Lung (tissue), 16 donors: Measurements from ENCODE around the gene IL13RA1. TPM values are rescaled to one million over a fixed set of nuclear protein-coding genes. Genes with fewer than 3 reads are reported as not detected.
A peak's percentile ranks its signal among the peaks of the same experiment; 100 is the strongest.

ENCODE experiments used
- ATAC-seq: fragments of 200-7000 bp; cut with Tn5 transposase; one replicate; pipeline ENCODE4 v1.9.1; 2020; ENCODE audit warnings: moderate number of reproducible peaks; ENCODE audit not compliant: insufficient read depth, low FRiP score
- DNase-seq, 3 donors: peaks; one replicate each; pipeline ENCODE4 v3.0.0-alpha.2; 2013 to 2017
- H3K27ac ChIP-seq, 2 donors: one replicate each; pipeline ENCODE4 v1.5.1; 2013; ENCODE audit warnings: mild to moderate bottlenecking in 2 of 2, moderate library complexity in 2 of 2, control low read depth in 1 of 2, inconsistent platforms in 1 of 2, low read depth in 1 of 2, low read length in 1 of 2
- H3K27me3 ChIP-seq, 3 donors: one replicate each; pipeline ENCODE4 v1.5.1; 2013; ENCODE audit warnings: low read length in 2 of 3; ENCODE audit not compliant: control insufficient read depth in 3 of 3, insufficient read depth in 3 of 3
- H3K36me3 ChIP-seq, 4 donors: one replicate each; pipeline ENCODE4 v1.5.1; 2013; ENCODE audit warnings: low read length in 4 of 4, mild to moderate bottlenecking in 1 of 4, moderate library complexity in 1 of 4; ENCODE audit not compliant: control insufficient read depth in 4 of 4, insufficient read depth in 4 of 4
- H3K4me1 ChIP-seq, 5 donors: one replicate each; pipeline ENCODE4 v1.5.1; 2013; ENCODE audit warnings: low read length in 5 of 5, mild to moderate bottlenecking in 2 of 5, moderate library complexity in 1 of 5; ENCODE audit not compliant: control insufficient read depth in 5 of 5, insufficient read depth in 5 of 5
- H3K4me3 ChIP-seq: one replicate; pipeline ENCODE4 v1.5.1; 2013; ENCODE audit warnings: mild to moderate bottlenecking, control low read depth, moderate library complexity
- H3K9ac ChIP-seq, 2 donors: one replicate each; pipeline ENCODE4 v1.5.1; 2013; ENCODE audit warnings: low read length in 2 of 2, control low read depth in 1 of 2; ENCODE audit not compliant: insufficient read depth in 1 of 2
- H3K9me3 ChIP-seq, 4 donors: one replicate each; pipeline ENCODE4 v1.5.1; 2013; ENCODE audit warnings: low read length in 3 of 4, mild to moderate bottlenecking in 1 of 4, moderate library complexity in 1 of 4; ENCODE audit not compliant: control insufficient read depth in 4 of 4, insufficient read depth in 3 of 4
- WGBS, 2 donors: extraction: QIAGEN DNeasy Blood & Tissue Kit; methylation state at CpG; one replicate each; pipeline ENCODE4 v1.1.7; 2013; 5-methylcytosine and 5-hydroxymethylcytosine counted together
- long read RNA-seq, 5 donors: transcript quantifications; one replicate each; lab custom pipeline, GENCODE V29; 2026
- polyA plus RNA-seq, 2 donors: library from polyadenylated mRNA; stranded (reverse); fragments of 200-250 nt; gene quantifications; one replicate each; pipeline ENCODE4 v1.2.1, GENCODE V29; 2013
- total RNA-seq, 2 donors: library from RNA; depleted of rRNA in 1 of 2; stranded (reverse); fragments of >200 nt in 1 of 2; gene quantifications; one replicate each; pipeline ENCODE4 v1.2.1, GENCODE V29; 2014 to 2021
- TF ChIP-seq, protein P1 (sequence below): IDR thresholded peaks from 2 replicates; pipeline ENCODE4 v1.5.1; 2012; ENCODE audit warnings: mild to moderate bottlenecking; ENCODE audit errors: control extremely low read depth, extremely low read depth
- donor health status: control.
- donor health status: control.
- donor health status: Bipolar disorder and iron deficiency.
- donor health status: healthy.
- donor health status: DM: yes; HTN: yes; CAD: no.

The IL13RA1 gene
- 10 to 100 TPM; 61.1 to 64.0 TPM for total RNA-seq
- 10 to 100 TPM; 23.4 to 56.9 TPM for polyA plus RNA-seq
- long read RNA-seq, donor 1, full-length matches to known transcripts = 13 of 13 reads
- long read RNA-seq, donor 1, partial matches to known transcripts = 0 of 13 reads
- long read RNA-seq, donor 1, other reads (novel, unspliced or antisense) = 0 of 13 reads
- long read RNA-seq, donor 2, full-length matches to known transcripts = 1 of 1 reads
- long read RNA-seq, donor 2, partial matches to known transcripts = 0 of 1 reads
- long read RNA-seq, donor 2, other reads (novel, unspliced or antisense) = 0 of 1 reads
- long read RNA-seq, donor 3, full-length matches to known transcripts = 4 of 12 reads
- long read RNA-seq, donor 3, partial matches to known transcripts = 8 of 12 reads
- long read RNA-seq, donor 3, other reads (novel, unspliced or antisense) = 0 of 12 reads
- long read RNA-seq, donor 4, full-length matches to known transcripts = 1 of 1 reads
- long read RNA-seq, donor 4, partial matches to known transcripts = 0 of 1 reads
- long read RNA-seq, donor 4, other reads (novel, unspliced or antisense) = 0 of 1 reads
- long read RNA-seq, donor 5, full-length matches to known transcripts = 12 of 18 reads
- long read RNA-seq, donor 5, partial matches to known transcripts = 6 of 18 reads
- long read RNA-seq, donor 5, other reads (novel, unspliced or antisense) = 0 of 18 reads

DNA sequence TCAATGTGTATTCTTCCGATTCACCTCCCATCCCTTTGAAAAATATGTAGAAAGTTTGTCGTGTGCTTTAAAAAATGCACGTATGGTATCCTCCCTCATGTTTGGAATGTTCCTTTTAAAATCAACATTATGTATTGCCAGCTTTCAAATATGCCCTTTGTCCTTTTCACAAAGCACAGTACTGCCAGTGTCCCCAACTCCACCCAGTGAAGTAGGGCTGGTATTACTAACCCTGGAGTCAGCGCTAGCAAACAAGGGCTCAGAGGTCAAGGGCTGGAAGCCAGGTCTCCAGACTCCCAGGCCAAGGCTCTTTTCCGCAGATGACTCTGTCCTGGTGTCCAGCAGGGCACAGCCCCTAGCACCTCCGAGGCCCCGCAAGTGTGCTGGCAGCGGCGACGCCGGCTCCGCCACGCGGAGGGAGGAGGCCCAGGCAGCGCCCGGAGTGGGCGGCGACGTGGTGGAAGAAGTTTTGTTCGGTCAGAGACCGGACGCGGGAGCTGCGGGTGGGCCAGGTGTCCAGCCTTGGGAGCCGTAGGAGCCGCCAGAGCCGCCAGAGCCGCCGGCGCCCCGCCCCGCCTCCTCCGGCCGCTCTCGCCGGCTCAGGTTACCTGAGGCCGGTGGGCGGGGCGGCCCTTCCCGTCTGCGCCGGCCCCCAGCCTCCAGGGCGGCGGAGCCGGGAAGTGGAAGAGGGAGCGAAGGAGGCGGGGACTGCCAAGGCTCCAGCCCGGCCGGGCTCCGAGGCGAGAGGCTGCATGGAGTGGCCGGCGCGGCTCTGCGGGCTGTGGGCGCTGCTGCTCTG, at the start of gene IL13RA1:
IL13RA1 (plus strand) TSS at position 720 of the 799 bp plus-strand sequence; CDS start at position 753, 33 bp downstream.
- no peaks in the 10 kb centered on the region for H3K27me3 ChIP-seq
- H3K36me3 ChIP-seq = no peaks in the 10 kb centered on the region
- DNase-seq (peak; percentile 81 to 88 (median 82)), ATAC-seq (peak; percentile 86)
- peaks cover 0 to 3% (median 0%) of the 10 kb centered on the region in 4 donors for H3K9me3 ChIP-seq
- H3K9ac ChIP-seq = peak within 1 kb of the TSS; percentile 33 to 74
- TF ChIP-seq, protein P1, sequence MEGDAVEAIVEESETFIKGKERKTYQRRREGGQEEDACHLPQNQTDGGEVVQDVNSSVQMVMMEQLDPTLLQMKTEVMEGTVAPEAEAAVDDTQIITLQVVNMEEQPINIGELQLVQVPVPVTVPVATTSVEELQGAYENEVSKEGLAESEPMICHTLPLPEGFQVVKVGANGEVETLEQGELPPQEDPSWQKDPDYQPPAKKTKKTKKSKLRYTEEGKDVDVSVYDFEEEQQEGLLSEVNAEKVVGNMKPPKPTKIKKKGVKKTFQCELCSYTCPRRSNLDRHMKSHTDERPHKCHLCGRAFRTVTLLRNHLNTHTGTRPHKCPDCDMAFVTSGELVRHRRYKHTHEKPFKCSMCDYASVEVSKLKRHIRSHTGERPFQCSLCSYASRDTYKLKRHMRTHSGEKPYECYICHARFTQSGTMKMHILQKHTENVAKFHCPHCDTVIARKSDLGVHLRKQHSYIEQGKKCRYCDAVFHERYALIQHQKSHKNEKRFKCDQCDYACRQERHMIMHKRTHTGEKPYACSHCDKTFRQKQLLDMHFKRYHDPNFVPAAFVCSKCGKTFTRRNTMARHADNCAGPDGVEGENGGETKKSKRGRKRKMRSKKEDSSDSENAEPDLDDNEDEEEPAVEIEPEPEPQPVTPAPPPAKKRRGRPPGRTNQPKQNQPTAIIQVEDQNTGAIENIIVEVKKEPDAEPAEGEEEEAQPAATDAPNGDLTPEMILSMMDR = no peak
- peaks cover 0 to 23% (median 3%) of the 10 kb centered on the region in 5 donors for H3K4me1 ChIP-seq
- H3K27ac ChIP-seq = peak within 1 kb of the TSS; percentile 74 to 90
- H3K4me3 ChIP-seq = peak within 1 kb of the TSS; percentile 66
- 12 to 38% methylated on average over 12 to 56 of the region's 56 CpGs for WGBS, 2 donors

DNA sequence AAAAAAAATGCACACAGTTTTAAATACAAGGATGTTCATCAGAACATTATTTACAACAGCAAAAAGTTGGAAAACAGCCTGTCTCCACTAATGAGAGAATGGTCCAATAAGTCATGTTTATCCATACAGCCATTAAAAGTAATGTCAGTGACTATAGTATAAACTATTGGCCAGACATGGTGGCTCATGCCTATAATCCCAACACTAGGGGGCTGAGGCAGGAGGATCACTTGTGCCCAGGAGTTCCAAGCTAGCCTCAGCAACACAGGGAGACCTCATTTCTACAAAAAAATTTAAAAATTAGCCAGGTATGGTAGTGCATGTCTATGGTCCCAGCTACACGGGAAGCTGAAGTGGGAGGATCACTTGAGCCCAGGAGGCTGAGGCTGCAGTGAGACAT, 48.1 kb upstream of the IL13RA1 start:
- TF ChIP-seq, protein P1 = no peak
- H3K4me1 ChIP-seq = no peaks in the 10 kb centered on the region
- no peak for DNase-seq
- no peak overlapping the region for H3K9ac ChIP-seq
- no peaks in the 10 kb centered on the region for H3K36me3 ChIP-seq
- H3K4me3 ChIP-seq = no peak overlapping the region
- WGBS, 2 donors = 78 to 100% methylated on average over 1 of the region's 1 CpG
- H3K9me3 ChIP-seq = no peaks in the 10 kb centered on the region
- no peak for ATAC-seq
- no peaks in the 10 kb centered on the region for H3K27me3 ChIP-seq
- no peak overlapping the region for H3K27ac ChIP-seq

DNA sequence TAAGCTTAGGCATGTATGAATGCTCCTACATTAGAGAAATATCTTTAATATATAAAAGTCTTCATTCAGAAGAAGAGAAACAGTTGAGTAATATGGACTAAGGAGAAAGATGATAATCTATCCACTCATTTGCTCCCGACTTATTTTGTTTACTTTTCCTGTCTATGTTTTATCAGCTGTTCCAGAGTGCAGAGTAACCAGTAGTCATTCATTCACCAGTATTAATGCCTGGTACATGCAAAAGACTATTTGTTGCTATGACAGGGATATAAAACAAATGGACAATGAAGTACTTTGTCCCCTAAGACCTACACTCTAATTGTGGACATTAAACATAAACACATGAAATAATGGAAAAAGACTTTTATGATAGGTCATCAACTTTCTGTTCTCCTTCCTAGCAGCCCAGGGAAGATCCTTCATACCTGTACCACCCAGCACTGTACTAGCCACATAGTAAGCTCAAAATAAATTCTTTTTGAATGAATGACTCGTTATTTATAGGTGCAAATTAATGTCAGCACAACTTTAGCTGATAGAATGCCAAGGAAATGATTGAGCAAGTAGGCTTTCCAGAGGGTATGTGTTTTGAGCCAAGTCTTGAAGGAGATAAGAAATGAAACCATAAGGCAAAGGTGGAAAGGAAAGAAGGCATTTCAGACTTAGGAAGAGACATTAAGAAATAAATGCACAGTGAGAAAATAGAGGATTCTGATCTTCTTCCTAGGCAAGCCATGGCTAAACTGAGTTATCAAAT, 45.0 kb upstream of the IL13RA1 start:
- no peaks in the 10 kb centered on the region for H3K9me3 ChIP-seq
- H3K27me3 ChIP-seq = no peaks in the 10 kb centered on the region
- ATAC-seq = no peak
- no peaks in the 10 kb centered on the region for H3K4me1 ChIP-seq
- TF ChIP-seq, protein P1 = no peak
- no peak overlapping the region for H3K9ac ChIP-seq
- no peak overlapping the region for H3K4me3 ChIP-seq
- H3K36me3 ChIP-seq = no peaks in the 10 kb centered on the region
- 29 to 54% methylated on average over 2 of the region's 2 CpGs for WGBS, 2 donors
- no peak overlapping the region for H3K27ac ChIP-seq
- no peak for DNase-seq
